Eye (tissue), 1 donor: ENCODE data around the gene THEMIS2.
A peak's percentile ranks its signal among the peaks of the same experiment; 100 is the strongest.
"Not testable (repeated sequence)": the region's sequence is repeated elsewhere in the genome, so short reads cannot be mapped to it uniquely, and the experiment has no call there.

Source experiments
- DNase-seq: peaks from one replicate; pipeline ENCODE4 v3.0.0-alpha.2; 2015

Gene THEMIS2

GRCh38 chr1:27863538-27863915 is 8.8 kb upstream of the THEMIS2 start:
- DNase-seq = no peak

DNA sequence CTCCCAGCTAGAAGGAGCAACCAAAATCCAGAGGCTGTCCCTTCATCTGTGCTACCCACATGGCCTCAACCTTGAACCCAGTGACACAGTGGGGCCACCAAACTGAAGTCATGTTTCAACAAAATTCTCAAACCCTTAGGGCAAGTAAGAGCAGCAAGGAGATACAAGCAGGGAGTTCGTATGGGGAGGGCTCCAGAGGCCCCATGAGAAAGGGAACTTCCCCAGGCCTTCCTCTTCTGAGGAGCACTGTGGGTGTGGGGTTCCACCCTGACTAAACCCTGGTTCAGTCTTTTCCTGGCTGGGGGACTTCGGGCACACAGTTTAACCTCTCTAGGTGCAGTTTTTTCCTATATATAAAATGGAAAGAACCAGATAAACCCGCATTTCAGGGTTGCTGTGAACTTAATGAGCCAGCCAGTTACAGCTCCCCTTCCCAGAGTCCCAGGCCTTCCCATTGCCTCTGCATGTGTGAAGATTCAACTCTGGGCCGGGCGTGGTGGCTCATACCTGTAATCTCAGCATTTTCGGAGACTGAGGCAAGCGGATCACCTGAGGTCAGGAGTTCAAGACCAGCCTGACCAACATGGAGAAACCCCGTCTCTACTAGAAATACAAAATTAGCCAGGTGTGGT is 8.0 kb upstream of the THEMIS2 start:
- no peak for DNase-seq

GRCh38 chr1:27865821-27866220 is 6.5 kb upstream of the THEMIS2 start:
- DNase-seq = no peak

DNA sequence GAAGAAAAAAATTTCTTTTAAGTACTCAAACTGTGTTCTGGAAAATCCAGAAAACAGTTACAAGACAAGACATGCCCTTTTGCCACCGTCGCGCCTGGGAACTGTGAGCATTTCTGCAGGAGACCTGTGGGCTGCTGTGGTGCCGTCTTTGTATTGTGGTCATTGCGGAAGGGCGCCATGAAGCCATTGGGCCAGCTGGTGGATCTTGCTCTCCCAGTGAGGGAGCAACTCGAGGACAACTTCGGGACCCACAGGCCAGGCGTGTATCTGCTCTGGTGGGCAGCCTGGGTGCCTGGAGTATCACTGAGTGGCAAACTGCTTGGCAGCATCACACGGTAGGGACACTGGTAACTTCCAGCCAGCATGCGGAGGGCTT is 3.8 kb upstream of the THEMIS2 start:
- no peak for DNase-seq

DNA sequence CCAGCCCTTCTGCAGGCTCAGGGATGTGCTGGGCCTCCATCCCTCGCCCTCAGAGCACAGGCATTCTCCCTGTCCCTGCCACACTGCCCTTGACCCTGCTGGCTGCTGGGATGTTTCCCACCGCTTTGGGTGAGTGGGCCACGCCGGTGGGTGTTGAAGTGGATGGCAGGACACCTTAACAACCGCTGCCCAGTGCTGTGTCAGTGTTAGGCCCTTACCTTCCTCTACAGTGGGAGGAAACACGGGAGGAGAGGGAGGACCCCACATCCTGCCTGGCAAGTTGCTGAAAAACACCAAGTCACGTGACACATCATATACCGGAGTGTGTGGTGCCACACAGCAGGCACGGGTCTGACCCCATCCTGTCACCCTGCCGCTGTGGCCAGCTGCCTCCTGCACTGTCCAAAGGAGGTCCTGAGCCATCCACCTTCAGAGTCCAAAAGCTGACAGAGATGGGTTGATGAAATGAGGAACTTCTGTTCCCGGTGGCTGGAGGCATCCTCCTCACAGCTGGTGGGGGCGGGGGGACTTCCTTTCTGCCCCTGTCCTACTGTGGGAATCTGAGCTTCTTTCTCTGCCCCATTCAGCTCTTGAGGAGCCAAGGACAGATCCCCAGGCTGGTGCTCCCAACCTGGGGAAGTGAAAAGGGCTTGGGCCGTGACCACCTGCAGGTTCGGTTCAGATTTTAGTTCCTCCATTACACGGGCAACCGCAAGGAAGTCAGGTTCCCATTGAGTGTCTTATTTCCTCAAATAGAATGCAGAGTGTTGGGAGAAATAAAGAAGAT is 3.2 kb upstream of the THEMIS2 start:
- no peak for DNase-seq

DNA sequence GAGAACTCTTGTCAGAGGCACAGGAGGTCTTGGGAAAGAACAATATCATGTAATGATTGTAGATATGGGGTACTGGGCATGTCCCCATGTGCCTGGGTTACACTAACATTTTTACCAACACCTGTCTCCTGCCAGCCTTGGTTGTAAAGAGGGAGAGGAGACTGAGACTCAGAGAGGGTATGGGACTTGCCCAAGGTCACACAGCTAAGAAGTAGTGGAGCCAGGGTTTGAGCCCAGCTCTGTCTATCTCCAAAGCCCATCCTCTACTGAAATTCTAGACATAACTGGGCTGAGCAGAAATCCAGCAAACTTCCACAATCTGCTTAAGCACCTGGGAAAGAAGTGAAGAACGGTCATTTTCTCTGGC is 2.6 kb upstream of the THEMIS2 start:
- no peak for DNase-seq

DNA sequence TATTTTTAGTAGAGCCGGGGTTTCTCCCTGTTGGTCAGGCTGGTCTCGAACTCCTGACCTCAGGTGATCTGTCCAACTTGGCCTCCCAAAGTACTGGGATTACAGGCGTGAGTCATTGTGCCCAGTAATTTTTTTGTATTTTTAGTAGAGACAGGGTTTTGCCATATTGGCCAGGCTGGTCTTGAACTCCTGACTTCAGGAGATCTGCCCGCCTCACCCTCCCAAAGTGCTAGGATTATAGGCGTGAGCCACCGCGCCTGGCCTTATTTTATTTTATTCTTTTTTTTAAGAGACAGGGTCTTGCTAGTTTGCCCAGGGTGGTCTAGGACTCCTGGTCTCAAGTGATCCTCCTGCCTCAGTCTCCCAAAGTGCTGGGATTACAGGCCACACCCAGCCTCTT is 1.3 kb upstream of the THEMIS2 start:
- DNase-seq = not testable (repeated sequence)

- DNase-seq = peak; percentile 27
Observed at GRCh38 chr1:27872802-27873551, 633 bp downstream of the THEMIS2 start.

DNA sequence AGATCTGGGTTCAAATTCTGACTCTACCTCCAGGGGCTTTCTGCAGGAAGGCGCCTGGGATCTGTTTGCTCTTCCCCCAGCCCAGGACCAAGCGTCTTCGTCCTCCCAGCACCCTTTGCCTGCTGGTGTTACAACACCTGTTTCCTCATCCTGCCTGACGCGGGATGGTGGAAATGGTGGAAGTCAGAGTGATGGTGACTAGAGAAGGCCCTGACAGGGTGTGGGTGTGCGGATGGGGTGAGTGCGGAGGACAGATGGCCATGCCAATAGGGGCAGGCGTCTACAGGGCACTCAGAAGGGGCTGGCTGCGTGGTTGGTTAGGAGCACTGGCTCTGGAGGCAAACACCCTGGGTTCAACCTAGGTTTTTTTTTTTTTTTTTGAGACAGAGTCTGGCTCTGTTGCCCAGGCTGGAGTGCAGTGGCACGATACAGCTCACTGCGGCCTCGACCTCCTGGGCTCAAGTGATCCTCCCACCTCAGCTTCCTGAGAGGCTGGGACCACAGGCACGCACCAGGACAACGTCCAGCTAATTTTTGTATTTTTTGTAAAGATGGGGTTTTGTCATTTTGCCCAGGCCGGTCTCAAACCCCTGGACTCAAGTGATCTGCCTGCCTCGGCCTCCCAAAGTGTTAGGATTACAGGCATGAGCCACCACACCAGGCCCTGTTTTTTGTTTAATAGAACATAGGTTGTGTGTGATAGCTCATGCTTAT is 1.5 kb downstream of the THEMIS2 start:
- DNase-seq = no peak

DNA sequence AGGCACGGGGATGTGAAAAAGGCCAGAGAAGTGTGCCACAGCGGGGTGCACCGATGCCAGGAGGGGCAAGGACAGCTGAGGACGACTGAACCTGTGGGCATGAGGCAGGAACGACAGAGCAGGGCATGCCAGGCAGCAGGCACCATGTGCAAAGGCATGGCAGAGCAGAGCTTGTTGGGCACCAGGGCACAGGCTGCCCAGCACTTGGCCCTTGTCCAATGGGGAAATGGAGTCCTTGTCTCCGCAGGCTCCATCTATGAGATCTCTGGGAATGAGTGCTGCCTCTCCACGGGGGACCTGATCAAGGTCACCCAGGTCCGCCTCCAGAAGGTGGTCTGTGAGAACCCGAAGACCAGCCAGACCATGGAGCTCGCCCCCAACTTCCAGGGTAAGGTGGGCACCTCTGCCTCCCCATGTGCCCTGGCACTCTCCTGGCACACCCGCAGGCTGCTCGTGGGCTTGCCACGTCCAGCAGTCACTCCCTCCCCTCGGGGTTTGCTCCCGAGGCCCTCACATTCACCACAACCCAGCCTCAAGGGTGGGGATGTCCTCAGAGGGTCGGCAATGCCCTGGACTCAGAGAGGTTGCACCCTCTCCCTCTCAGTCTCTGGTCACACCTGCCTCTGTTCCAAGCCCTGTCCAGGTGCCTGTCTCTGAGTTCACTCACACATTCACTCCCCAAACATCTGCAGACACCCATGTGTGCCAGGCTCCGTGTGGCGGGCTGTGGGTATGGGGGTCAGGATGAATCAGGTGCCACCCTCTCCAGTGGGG is 4.2 kb downstream of the THEMIS2 start:
- DNase-seq = no peak

GRCh38 chr1:27877115-27877416 is 4.7 kb downstream of the THEMIS2 start:
- no peak for DNase-seq

- no peak for DNase-seq
Observed at GRCh38 chr1:27878039-27878438, 5.7 kb downstream of the THEMIS2 start.

DNA sequence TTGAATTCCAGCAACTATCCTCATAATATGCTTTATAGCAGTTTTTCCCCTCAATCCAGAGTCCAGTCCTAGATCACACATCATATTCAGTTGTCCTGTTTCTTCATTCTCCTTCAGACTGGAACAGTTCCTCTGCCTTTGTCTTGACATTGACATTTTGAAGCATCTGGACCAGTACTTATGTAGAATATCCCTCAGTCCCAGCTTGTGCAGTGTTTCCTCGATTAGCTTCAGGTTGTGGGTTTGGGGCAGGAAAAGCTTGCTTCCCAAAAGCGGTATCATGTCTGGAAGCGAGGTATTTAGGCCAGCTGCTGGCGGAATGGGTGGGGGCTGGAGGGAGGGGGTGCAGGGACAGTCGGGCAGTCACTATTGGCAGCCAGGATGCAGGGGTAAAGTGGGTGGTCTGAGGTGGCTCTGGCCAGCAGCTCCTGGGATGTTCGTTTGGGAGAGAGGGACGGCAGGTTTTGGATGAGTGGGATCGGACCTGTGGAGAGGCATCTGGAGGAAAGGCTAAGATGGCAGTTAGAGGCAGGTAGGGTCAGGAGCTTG is 6.5 kb downstream of the THEMIS2 start:
- no peak for DNase-seq

- DNase-seq = no peak
Observed at GRCh38 chr1:27879374-27880082, 7.2 kb downstream of the THEMIS2 start.

GRCh38 chr1:27882543-27882903 is 10.2 kb downstream of the THEMIS2 start:
- DNase-seq = no peak

DNA sequence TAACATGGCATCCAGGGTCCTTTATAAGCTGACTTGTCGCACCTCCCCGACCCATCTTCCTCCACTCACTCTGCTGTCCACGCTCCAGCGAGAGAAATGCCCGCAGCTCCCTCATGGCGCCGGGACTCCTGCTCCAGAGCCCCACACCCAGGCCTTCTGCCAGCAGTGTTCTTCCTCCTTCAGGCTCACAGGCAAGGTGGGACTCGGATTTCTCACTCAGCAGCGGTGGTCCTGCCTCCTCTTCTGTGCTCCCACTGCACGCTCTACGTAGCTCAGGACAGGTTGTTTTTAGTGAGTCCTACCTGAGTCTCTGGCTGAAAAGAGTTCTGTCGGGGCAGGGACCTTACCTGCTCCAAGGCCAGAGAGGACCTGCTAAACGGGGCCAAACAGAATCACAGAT is 11.2 kb downstream of the THEMIS2 start:
- DNase-seq = no peak

DNA sequence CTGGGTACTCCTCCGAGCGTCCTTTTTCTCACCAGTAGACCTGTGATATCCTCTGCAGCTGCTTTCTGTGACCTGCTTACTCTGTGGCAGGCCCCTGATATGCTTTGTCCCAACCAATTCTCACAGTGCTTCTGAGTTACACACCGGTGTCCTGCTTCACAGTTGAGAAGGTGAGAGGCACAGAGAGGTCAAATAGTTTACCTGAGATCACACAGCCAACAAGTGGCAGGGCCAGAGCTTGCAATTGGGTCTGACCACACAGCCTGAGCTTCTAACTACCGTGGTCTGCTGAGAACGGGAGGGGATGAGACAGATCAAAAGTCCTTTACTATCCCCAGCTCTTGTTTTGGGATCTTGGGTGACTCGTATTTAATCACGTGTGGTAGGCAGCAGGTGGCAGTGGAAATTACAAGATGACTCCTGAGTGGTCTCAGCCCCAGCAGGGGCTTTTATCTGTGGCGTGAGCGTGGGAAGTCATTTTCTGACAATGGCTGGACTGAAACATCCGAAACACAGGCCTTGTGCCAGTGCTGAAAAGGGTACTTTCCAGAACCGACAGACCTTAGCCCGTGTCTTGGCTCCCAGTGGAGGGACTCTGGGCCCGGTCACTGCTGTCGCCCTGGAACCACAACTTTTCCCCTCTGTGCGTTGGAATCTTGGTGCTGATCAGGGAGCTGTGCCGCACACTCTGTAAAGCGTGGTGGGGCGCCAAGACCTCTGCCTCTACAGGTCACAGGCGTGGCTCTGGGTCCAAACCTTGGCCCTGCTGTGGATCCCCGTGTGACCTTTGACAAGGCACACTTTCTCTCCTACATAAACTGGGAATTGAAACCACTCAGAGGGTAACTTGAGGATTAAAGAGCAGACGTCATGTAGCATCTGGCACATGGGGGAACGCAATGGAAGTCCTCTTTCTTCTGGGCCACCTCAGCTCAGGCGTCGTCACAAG is 11.9 kb downstream of the THEMIS2 start:
- no peak for DNase-seq

DNA sequence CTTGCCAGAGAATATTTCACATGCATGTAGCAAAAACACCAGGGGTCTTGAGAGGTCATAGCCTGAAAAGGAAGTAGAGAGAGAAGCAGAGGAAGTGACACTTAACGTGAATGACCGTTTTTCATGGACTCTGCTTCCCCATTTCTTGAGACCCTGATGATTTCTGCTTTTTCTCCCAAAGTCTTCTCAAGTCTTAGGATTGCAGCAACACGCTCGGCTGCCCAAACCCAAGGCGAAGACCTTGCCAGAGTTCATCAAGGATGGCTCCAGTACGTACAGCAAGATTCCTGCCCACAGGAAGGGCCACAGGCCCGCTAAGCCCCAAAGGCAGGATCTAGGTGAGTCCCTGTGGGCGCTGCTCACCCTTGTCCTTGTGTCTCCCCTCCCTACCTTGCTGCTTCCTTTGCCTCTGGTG is 12.8 kb downstream of the THEMIS2 start:
- no peak for DNase-seq

- no peak for DNase-seq
Observed at GRCh38 chr1:27885621-27886352, 13.4 kb downstream of the THEMIS2 start.

DNA sequence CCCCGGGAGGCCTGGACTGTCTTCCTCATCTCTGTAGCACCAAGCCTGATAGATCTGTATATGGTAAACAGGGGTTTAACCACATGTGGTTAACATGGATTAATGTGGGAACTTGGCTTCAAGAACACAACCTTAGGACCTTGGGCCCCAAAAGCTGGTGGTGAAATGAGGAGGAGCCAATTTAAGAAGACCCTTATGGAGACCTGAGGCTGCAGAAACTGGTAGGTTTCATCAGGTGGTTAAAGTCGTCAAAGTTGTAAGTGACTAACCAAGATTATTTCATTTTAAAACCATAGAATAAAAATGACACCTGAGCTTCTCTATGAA is 14.0 kb downstream of the THEMIS2 start:
- DNase-seq = no peak
